ENCODE results near the gene RPL18.

DNA sequence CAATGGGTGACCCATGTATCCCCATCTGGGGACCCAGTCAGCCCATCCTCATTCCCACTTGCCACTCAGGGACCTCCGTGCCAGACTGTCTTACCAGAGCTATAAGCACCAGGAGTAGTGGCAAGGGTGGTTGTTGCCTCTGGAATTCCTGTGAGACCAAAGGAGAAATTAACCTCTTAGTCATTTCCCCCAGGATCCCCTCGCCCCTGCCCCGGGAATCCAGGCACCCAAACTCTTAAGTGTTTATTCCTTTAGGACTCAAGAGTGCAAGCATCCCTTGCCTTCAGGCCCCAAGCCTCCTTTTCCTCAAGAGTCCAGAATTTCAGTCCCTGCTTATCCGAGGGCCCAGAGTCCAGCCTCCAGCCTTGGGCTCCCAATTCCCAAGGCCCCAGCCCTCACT is 44.7 kb upstream of the RPL18 start:
- TF ChIP-seq ZNF785 (tag by site-specific recombination; IDR thresholded peaks at IDR 0.05) (no peak), ZBTB44 (tag by site-specific recombination; IDR thresholded peaks at IDR 0.05) (no peak), CTCF (tag by site-specific recombination; IDR thresholded peaks at IDR 0.05) (no peak)
- TF ChIP-seq, protein P1, sequence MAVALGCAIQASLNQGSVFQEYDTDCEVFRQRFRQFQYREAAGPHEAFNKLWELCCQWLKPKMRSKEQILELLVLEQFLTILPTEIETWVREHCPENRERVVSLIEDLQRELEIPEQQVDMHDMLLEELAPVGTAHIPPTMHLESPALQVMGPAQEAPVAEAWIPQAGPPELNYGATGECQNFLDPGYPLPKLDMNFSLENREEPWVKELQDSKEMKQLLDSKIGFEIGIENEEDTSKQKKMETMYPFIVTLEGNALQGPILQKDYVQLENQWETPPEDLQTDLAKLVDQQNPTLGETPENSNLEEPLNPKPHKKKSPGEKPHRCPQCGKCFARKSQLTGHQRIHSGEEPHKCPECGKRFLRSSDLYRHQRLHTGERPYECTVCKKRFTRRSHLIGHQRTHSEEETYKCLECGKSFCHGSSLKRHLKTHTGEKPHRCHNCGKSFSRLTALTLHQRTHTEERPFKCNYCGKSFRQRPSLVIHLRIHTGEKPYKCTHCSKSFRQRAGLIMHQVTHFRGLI (tag by site-specific recombination; IDR thresholded peaks at IDR 0.05): no peak

Data from HEK293 (cell line).